ENCODE measurements around the gene DNM2. TPM values are rescaled to one million over a fixed set of nuclear protein-coding genes. Genes with fewer than 3 reads are reported as not detected.
"Not testable (repeated sequence)": the region's sequence is repeated elsewhere in the genome, so short reads cannot be mapped to it uniquely, and the experiment has no call there.

The DNM2 gene
- total RNA-seq, 1 donor from 2014 or later, result 156 TPM

DNA sequence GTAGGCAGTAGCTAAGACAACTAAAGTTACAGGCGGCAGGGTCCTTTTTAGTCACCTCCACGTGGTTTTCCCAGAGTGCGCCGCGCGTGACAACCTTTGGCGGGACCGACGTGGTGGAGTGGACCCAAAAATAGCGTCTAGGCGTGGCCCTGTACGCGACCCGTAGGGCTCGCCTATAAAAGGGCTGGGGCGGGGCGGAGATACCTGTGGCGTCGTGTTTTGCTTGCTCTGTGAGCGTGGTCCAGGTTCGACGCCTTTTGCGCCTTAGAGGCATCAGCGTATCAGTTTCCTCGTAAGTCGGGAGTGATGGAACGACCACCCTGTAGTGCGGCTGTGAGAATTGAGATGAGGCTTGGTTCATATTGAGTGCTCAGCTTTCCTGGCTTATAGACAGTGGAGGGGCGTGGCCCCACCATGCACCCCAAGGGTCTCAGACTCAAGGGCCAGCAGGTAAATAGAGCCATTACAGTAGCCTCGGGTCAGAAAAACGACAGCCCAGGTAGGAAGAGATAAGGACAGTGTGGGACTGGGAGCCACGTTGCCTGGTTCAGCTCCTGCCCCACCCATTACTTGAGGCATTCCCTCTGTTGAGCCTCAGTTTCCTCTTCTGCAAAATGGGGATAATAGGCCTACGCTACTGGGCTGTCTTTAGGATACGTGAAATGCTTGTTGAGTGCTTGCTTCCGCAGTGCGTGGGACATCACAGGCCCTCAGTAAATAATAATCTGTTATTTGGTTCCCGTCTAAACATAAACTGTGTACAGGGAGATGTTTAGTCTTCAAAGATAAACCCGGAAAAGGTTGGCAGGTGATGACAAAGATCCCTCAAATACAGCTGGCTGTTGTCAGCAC is 118.8 kb downstream of the DNM2 start:
- intact Hi-C loops (cut with micrococcal nuclease), result no loop called here
- H3K4me1 ChIP-seq, result peaks cover 18% of the 10 kb centered on the region
- peaks cover 17% of the 10 kb centered on the region for H3K9me3 ChIP-seq (replicated peaks)
- DNase-seq, result peak; percentile 86
- H3K36me3 ChIP-seq, result peaks cover 32% of the 10 kb centered on the region
- peak overlapping the region; percentile 100 for H3K27ac ChIP-seq (replicated peaks)
- TF ChIP-seq, protein P1, sequence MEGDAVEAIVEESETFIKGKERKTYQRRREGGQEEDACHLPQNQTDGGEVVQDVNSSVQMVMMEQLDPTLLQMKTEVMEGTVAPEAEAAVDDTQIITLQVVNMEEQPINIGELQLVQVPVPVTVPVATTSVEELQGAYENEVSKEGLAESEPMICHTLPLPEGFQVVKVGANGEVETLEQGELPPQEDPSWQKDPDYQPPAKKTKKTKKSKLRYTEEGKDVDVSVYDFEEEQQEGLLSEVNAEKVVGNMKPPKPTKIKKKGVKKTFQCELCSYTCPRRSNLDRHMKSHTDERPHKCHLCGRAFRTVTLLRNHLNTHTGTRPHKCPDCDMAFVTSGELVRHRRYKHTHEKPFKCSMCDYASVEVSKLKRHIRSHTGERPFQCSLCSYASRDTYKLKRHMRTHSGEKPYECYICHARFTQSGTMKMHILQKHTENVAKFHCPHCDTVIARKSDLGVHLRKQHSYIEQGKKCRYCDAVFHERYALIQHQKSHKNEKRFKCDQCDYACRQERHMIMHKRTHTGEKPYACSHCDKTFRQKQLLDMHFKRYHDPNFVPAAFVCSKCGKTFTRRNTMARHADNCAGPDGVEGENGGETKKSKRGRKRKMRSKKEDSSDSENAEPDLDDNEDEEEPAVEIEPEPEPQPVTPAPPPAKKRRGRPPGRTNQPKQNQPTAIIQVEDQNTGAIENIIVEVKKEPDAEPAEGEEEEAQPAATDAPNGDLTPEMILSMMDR (IDR thresholded peaks at IDR 0.05; ENCODE audit: borderline replicate concordance), result no peak
- H3K27me3 ChIP-seq (ENCODE audit: low read depth), result no peaks in the 10 kb centered on the region
- H3K4me3 ChIP-seq, result peak overlapping the region; percentile 95

DNA sequence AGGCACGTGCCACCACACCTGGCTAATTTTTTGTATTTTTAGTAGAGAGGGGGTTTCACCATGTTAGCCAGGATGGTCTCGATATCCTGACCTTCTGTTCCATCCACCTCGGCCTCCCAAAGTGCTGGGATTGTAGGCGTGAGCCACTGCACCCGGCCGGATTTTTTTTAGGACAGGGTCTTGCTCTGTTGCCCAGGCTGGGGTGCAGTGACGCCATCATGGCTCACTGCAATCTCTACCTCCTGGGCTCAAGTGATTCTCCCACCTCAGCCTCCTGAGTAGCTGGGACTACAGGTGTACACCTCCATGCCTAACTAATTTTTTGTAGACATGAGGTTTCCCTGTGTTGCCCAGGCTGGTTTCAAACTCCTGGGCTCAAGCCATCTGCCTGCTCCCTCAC is 119.8 kb downstream of the DNM2 start:
- DNase-seq; intact Hi-C loops (cut with micrococcal nuclease); H3K27ac ChIP-seq (replicated peaks); H3K4me3 ChIP-seq; H3K27me3 ChIP-seq (ENCODE audit: low read depth): not testable (repeated sequence)
- Histone ChIP-seq H3K9me3 (replicated peaks) (peaks cover 17% of the 10 kb centered on the region), H3K36me3 (peaks cover 22% of the 10 kb centered on the region), H3K4me1 (peaks cover 18% of the 10 kb centered on the region)

DNA sequence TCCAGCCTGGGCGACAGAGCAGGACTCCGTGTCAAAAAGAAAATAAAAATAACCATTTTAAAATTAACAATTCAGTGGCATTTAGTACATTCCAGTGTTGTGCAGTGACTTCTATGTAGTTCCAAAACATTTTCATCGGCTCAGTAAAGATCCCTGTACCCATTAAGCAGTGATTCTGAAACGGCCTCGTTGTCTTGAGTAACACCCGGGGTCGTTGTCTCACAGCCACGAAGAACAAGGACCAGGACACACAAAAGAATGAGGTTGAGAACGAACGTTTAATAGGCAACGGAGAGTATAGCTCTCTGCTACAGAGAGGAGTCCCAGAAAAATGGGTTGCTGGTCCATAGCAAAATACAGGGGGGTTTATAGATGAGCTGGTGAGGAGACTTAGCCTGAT is 120.5 kb downstream of the DNM2 start:
- no peak overlapping the region for H3K4me3 ChIP-seq
- no peak for DNase-seq
- peaks cover 18% of the 10 kb centered on the region for H3K4me1 ChIP-seq
- peaks cover 17% of the 10 kb centered on the region for H3K9me3 ChIP-seq (replicated peaks)
- TF ChIP-seq, protein P1 (IDR thresholded peaks at IDR 0.05; ENCODE audit: borderline replicate concordance), result no peak
- H3K27ac ChIP-seq (replicated peaks), result no peak overlapping the region
- intact Hi-C loops (cut with micrococcal nuclease), result no loop called here
- peaks cover 15% of the 10 kb centered on the region for H3K36me3 ChIP-seq
- H3K27me3 ChIP-seq (ENCODE audit: low read depth), result no peaks in the 10 kb centered on the region

DNA sequence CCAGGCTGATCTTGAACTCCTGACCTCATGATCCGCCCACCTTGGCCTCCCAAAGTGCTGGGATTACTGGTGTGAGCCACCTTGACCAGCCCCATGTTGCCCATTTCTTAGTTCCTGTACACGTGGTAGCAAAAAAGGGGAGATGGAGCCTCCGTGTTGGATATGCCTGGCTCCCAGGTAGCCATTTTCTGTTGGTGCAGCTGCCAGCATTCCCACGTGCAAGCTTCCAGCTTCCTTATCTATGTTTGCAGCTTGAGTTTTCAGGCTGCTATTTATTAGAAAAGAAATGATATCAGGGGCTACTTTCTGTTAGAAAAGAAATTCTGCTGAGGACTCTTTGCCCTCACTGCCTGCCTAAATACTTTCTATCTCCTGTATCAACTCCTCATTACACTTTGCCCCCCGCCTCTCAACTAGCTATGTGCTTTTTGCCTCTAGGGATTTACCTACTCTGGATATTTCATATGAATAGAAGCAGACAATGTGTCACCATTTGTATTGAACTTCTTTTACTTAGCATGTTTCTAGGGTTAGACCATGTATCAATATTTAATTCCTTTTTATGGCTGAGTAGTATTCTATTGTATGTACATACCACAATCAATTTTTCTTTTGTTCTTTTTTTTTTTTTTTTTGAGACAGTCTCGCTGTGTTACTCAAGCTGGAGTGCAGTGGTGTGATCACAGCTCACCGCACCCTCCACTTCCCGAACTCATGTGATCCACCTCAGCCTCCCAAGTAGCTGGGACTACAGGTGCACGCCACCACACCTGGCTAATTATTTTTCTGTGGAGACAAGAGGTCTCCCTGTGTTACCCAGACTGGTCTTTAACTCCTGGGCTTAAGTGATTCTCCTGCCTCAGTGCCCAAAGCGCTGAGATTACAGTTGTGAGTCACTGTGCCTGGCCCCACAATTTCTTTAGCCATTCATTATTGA is 121.5 kb downstream of the DNM2 start:
- H3K9me3 ChIP-seq (replicated peaks), result peaks cover 17% of the 10 kb centered on the region
- H3K27me3 ChIP-seq (ENCODE audit: low read depth), result no peaks in the 10 kb centered on the region
- intact Hi-C loops (cut with micrococcal nuclease), result no loop called here
- peaks cover 6% of the 10 kb centered on the region for H3K36me3 ChIP-seq
- no peak overlapping the region for H3K4me3 ChIP-seq
- H3K27ac ChIP-seq (replicated peaks), result no peak overlapping the region
- TF ChIP-seq, protein P1 (IDR thresholded peaks at IDR 0.05; ENCODE audit: borderline replicate concordance), result no peak
- no peak for DNase-seq
- H3K4me1 ChIP-seq, result peaks cover 18% of the 10 kb centered on the region

DNA sequence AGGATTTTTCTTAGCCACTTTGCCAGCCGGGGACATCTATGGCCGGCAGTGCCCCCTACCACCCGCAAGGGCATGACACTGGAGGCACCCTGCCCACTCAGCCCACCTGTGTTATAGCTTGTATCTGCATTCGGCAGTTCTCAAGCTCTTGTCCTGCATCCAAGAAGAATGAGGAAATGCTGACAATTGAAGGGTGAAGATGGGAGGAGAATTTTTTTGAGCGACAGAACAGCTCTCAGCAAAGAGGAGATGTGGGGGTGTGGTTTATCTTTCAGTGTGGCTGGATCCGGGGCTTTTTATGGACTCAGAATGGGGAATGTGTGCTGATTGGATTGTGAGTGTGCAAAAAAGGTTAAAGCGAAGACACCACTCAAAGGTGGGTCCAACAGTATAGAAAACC is 124.9 kb downstream of the DNM2 start:
- H3K4me1 ChIP-seq, result no peaks in the 10 kb centered on the region
- intact Hi-C loops (cut with micrococcal nuclease), result no loop called here
- no peak overlapping the region for H3K27ac ChIP-seq (replicated peaks)
- no peak overlapping the region for H3K4me3 ChIP-seq
- TF ChIP-seq, protein P1 (IDR thresholded peaks at IDR 0.05; ENCODE audit: borderline replicate concordance), result no peak
- H3K9me3 ChIP-seq (replicated peaks), result peaks cover 33% of the 10 kb centered on the region
- DNase-seq, result no peak
- H3K27me3 ChIP-seq (ENCODE audit: low read depth), result no peaks in the 10 kb centered on the region
- H3K36me3 ChIP-seq, result no peaks in the 10 kb centered on the region

All from left ventricle myocardium inferior (tissue), 1 donor.